ENCODE results near the gene ANAPC2.

Gene ANAPC2

GRCh38 chr9:137227054-137227852, 38.9 kb upstream of the ANAPC2 start, which contains the start of gene RNF224:
RNF224 (plus strand) TSS chr9:137227502; CDS start chr9:137228336, 834 bp downstream.
- FAIRE-seq, result peak; percentile 91

- FAIRE-seq, result no peak
Observed at GRCh38 chr9:137226338-137227053, 38.1 kb upstream of the ANAPC2 start.

GRCh38 chr9:137225699-137226331, 37.5 kb upstream of the ANAPC2 start:
- FAIRE-seq, result no peak

- FAIRE-seq, result no peak
Observed at GRCh38 chr9:137224830-137225694, 36.7 kb upstream of the ANAPC2 start, which contains the start of gene CYSRT1. CYSRT1 (plus strand) TSS chr9:137225174; CDS start chr9:137225622, 448 bp downstream.

GRCh38 chr9:137223078-137223970, 35.0 kb upstream of the ANAPC2 start:
- FAIRE-seq, result peak; percentile 97

- FAIRE-seq, result no peak
Observed at GRCh38 chr9:137222190-137223077, 34.1 kb upstream of the ANAPC2 start, which contains the start of gene RNF208. RNF208 (minus strand) TSS chr9:137222240; CDS start chr9:137221212, 1,028 bp downstream.

GRCh38 chr9:137221506-137222111, 33.2 kb upstream of the ANAPC2 start:
- no peak for FAIRE-seq

GRCh38 chr9:137221095-137221505, 32.7 kb upstream of the ANAPC2 start:
- FAIRE-seq, result no peak

GRCh38 chr9:137220317-137221094, 32.1 kb upstream of the ANAPC2 start:
- no peak for FAIRE-seq

- no peak for FAIRE-seq
Observed at GRCh38 chr9:137219757-137220316, 31.5 kb upstream of the ANAPC2 start.

- FAIRE-seq, result no peak
Observed at GRCh38 chr9:137218754-137219271, 30.5 kb upstream of the ANAPC2 start.

- no peak for FAIRE-seq
Observed at GRCh38 chr9:137218212-137218753, 29.9 kb upstream of the ANAPC2 start.

- FAIRE-seq, result peak; percentile 87
Observed at GRCh38 chr9:137217276-137218211, 29.2 kb upstream of the ANAPC2 start.

- FAIRE-seq, result no peak
Observed at GRCh38 chr9:137216188-137216965, 28.0 kb upstream of the ANAPC2 start.

- FAIRE-seq, result no peak
Observed at GRCh38 chr9:137215196-137215986, 27.0 kb upstream of the ANAPC2 start.

Data from G401.6 (cell line).